A673 (cell line): Measurements from ENCODE around the gene RYK. TPM values are rescaled to one million over a fixed set of nuclear protein-coding genes. Genes with fewer than 3 reads are reported as not detected.

Experiments
- BruUV-seq: library from RNA; stranded (reverse); fragments of 400-500 nt; replicated peaks from 2 replicates; lab custom pipeline; 2021; lab: Mats Ljungman, UMichigan
- CTCF ChIA-PET: fragments of 300-600 bp; sonication (Branson Sonifier 250); formaldehyde crosslinking; loops from one replicate; lab custom pipeline; 2022; ENCODE audit warnings: antibody characterized with exemption; lab: Charles Lee
- POLR2A ChIA-PET: fragments of 300-600 bp; sonication (Branson Sonifier 250); formaldehyde crosslinking; loops from one replicate; lab custom pipeline; 2022; ENCODE audit warnings: antibody characterized with exemption; ENCODE audit not compliant: low non-redundant PET; lab: Charles Lee
- DNase-seq: peaks from one replicate; pipeline ENCODE4 v3.0.0-alpha.2; 2015; ENCODE audit warnings: low spot score
- H3K27ac ChIP-seq: fragments of 200-600 bp; sonication (generic); 2 replicates; pipeline ENCODE4 v1.5.1; 2016; ENCODE audit warnings: mixed run types, low read depth, mild to moderate bottlenecking, mixed read lengths, antibody characterized with exemption, low read length; ENCODE audit not compliant: poor library complexity, severe bottlenecking
- H3K27me3 ChIP-seq: fragments of 200-600 bp; sonication (generic); replicated peaks from 2 replicates; pipeline ENCODE4 v1.6.1; 2017; ENCODE audit warnings: mixed run types, low read depth, mild to moderate bottlenecking, mixed read lengths, antibody characterized with exemption, low read length; ENCODE audit not compliant: insufficient read depth, poor library complexity
- H3K36me3 ChIP-seq: fragments of 200-600 bp; sonication (generic); 2 replicates; pipeline ENCODE4 v1.6.1; 2016; ENCODE audit warnings: mixed run types, mild to moderate bottlenecking, mixed read lengths, antibody characterized with exemption, low read length; ENCODE audit not compliant: insufficient read depth, poor library complexity, severe bottlenecking
- H3K4me1 ChIP-seq: fragments of 200-600 bp; sonication (generic); 2 replicates; pipeline ENCODE4 v1.6.1; 2017; ENCODE audit warnings: mixed run types, mild to moderate bottlenecking, mixed read lengths, antibody characterized with exemption, low read length; ENCODE audit not compliant: insufficient read depth, poor library complexity, severe bottlenecking
- H3K4me3 ChIP-seq: fragments of 200-600 bp; sonication (generic); 2 replicates; pipeline ENCODE4 v1.5.1; 2016; ENCODE audit warnings: low read depth, mixed run types, mild to moderate bottlenecking, mixed read lengths, low read length; ENCODE audit not compliant: poor library complexity, severe bottlenecking
- H3K9me3 ChIP-seq: fragments of 200-600 bp; sonication (generic); 2 replicates; pipeline ENCODE4 v1.6.1; 2016; ENCODE audit warnings: mixed run types, low read depth, mild to moderate bottlenecking, mixed read lengths, antibody characterized with exemption, low read length; ENCODE audit not compliant: poor library complexity, severe bottlenecking
- CTCF ChIP-seq: fragments of 300-800, 200-600 bp; sonication (generic); conservative IDR thresholded peaks from 2 replicates; pipeline ENCODE4 v1.5.1; 2017; ENCODE audit warnings: low read depth, mild to moderate bottlenecking, antibody characterized with exemption, low read length, moderate library complexity, mixed read lengths
- EZH2 ChIP-seq: fragments of 200-600 bp; sonication (generic); IDR thresholded peaks from 2 replicates; pipeline ENCODE4 v1.6.1; 2017; ENCODE audit warnings: borderline replicate concordance, low read depth, mild to moderate bottlenecking, mixed read lengths, antibody characterized with exemption, low read length; ENCODE audit not compliant: poor library complexity, severe bottlenecking
- intact Hi-C: fragments of 100-400 bp; cut with micrococcal nuclease; formaldehyde crosslinking; loops from one replicate; pipeline ENCODE4 v1.10.0; 2022; ENCODE audit not compliant: unreplicated experiment
- total RNA-seq: library from RNA; stranded (reverse); gene quantifications from 2 replicates; pipeline ENCODE4 v1.2.3, GENCODE V29; 2021

The RYK gene
- total RNA-seq, 1 experiment from 2014 or later: 47.8 TPM

- Histone ChIP-seq H3K4me3 (no peak overlapping the region), H3K4me1 (peaks cover 34% of the 10 kb centered on the region), H3K27me3 (no peaks in the 10 kb centered on the region), H3K9me3 (peaks cover 5% of the 10 kb centered on the region), H3K27ac (no peak overlapping the region), H3K36me3 (peaks cover 3% of the 10 kb centered on the region)
- intact Hi-C loops: no loop called here
- BruUV-seq: no TSS peak
- DNase-seq: no peak
- TF ChIP-seq CTCF: no peak
- CTCF ChIA-PET: no interaction called here
- POLR2A ChIA-PET: no interaction called here
Observed at GRCh38 chr3:134235577-134236076, 15.0 kb downstream of the RYK start.

GRCh38 chr3:134232951-134233350 lies 17.7 kb downstream of the RYK start:
- POLR2A ChIA-PET: no interaction called here
- Histone ChIP-seq H3K27ac (peak overlapping the region; percentile 59), H3K27me3 (no peaks in the 10 kb centered on the region), H3K9me3 (peaks cover 5% of the 10 kb centered on the region), H3K36me3 (peaks cover 3% of the 10 kb centered on the region), H3K4me1 (peaks cover 31% of the 10 kb centered on the region), H3K4me3 (no peak overlapping the region)
- BruUV-seq: no TSS peak
- intact Hi-C loops: no loop called here
- no peak for DNase-seq
- TF ChIP-seq EZH2: no peak
- CTCF ChIA-PET: no interaction called here

GRCh38 chr3:134232151-134232550 lies 18.5 kb downstream of the RYK start:
- H3K27ac ChIP-seq: peak overlapping the region; percentile 59
- H3K9me3 ChIP-seq: peaks cover 5% of the 10 kb centered on the region
- H3K4me1 ChIP-seq: peaks cover 24% of the 10 kb centered on the region
- ChIA-PET POLR2A (no interaction called here), CTCF (interaction anchor here (1.2 kb wide), 1 partner anchor 19 kb away, joined by 3 read pairs; no protein-coding TSS in a partner anchor)
- no TSS peak for BruUV-seq
- DNase-seq: peak; percentile 90
- peaks cover 3% of the 10 kb centered on the region for H3K36me3 ChIP-seq
- intact Hi-C loops: no loop called here
- H3K27me3 ChIP-seq: no peaks in the 10 kb centered on the region
- H3K4me3 ChIP-seq: no peak overlapping the region
- TF ChIP-seq CTCF (no peak), EZH2 (no peak)

GRCh38 chr3:134231131-134231530 lies 19.5 kb downstream of the RYK start:
- POLR2A ChIA-PET: no interaction called here

More at GRCh38 chr3:134231131-134231530, 19.5 kb downstream of the RYK start:
- peaks cover 24% of the 10 kb centered on the region for H3K4me1 ChIP-seq
- no peaks in the 10 kb centered on the region for H3K27me3 ChIP-seq
- intact Hi-C loops: no loop called here
- DNase-seq: no peak
- H3K4me3 ChIP-seq: no peak overlapping the region
- H3K9me3 ChIP-seq: peaks cover 5% of the 10 kb centered on the region
- CTCF ChIA-PET: no interaction called here
- peaks cover 3% of the 10 kb centered on the region for H3K36me3 ChIP-seq
- BruUV-seq: no TSS peak
- H3K27ac ChIP-seq: peak overlapping the region; percentile 59
- TF ChIP-seq EZH2 (no peak), CTCF (no peak)
